ENCODE measurements around the gene SMS. TPM values are rescaled to one million over a fixed set of nuclear protein-coding genes. Genes with fewer than 3 reads are reported as not detected.
"Not testable (repeated sequence)": the region's sequence is repeated elsewhere in the genome, so short reads cannot be mapped to it uniquely, and the experiment has no call there.

SMS gene
- total RNA-seq, 1 donor from 2014 or later, result 252 TPM

GRCh38 chrX:21950557-21950956, 10.0 kb downstream of the SMS start:
- not testable (repeated sequence) for DNase-seq (ENCODE audit: low read depth, low spot score)

DNA sequence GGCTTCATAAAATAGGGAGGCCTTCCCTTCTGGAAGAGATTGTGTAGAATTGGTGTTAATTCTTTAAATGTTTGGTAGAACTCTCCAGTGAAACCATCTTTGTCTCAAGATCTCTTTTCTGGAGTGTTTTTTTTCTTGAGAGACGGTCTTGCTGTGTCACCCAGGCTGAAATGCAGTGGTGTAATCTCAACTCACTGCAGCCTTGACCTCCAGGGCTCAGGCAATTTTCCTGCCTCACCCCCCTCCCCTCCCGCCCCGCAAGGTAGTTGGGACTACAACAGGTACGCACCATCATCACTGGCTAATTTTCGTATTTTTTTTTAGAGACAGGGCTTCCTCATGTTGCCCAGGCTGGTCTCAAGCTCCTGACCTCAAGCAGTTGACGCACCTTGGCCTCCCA, 12.1 kb downstream of the SMS start:
- no peak for DNase-seq (ENCODE audit: low read depth, low spot score)

DNA sequence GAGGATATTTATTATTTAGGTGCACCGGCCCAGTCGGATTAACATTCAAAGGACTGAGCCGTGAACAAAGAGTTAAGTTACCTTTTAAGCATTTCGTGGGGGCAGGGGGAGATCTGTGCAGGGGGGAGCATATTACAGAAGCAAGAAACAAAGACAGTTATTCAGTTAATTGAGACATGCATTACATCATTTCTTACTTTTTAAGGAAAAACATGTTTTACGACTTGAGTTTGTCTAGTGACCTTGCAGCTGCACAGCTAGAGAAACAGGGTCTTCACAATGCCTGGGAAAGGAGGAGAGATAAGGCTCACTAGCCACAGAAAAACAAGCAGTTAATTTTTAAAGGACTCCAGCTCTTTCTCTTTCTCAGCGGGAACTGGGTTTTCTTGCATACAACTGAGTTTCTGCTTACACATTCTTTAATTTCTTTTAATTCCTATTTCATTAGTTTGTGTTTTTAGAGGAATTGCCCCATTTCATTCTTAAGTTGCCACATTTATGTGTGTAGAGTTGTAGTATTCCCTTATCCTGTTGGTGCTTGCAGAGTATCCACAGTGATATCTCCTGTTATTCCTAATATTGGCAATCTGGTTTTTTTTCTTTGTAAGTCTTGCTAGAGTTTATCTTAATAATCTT, 12.8 kb downstream of the SMS start:
- DNase-seq (ENCODE audit: low read depth, low spot score), result not testable (repeated sequence)

- DNase-seq (ENCODE audit: low read depth, low spot score), result no peak
Observed at GRCh38 chrX:21955403-21956189, 15.1 kb downstream of the SMS start.

DNA sequence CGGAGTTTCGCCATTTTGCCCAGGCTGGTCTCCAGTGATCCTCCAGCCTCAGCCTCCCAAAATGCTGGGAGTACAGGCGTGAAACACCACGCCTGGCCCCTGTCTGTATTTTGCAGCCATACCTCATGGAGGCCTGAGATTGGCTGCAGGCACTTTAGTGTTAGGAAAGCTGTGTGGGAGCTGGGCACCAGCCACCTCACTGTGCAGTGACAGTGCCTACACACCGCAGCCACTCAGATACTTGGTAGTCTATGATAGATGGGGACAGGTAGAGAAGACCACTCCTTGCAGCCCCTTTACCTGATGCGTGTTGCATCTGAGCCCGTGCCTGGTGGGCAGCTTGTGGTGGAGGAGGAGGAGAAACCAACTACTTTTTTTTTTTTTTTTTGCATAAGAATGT, 16.3 kb downstream of the SMS start:
- no peak for DNase-seq (ENCODE audit: low read depth, low spot score)

GRCh38 chrX:21958187-21958586, 17.7 kb downstream of the SMS start:
- DNase-seq (ENCODE audit: low read depth, low spot score), result no peak

DNA sequence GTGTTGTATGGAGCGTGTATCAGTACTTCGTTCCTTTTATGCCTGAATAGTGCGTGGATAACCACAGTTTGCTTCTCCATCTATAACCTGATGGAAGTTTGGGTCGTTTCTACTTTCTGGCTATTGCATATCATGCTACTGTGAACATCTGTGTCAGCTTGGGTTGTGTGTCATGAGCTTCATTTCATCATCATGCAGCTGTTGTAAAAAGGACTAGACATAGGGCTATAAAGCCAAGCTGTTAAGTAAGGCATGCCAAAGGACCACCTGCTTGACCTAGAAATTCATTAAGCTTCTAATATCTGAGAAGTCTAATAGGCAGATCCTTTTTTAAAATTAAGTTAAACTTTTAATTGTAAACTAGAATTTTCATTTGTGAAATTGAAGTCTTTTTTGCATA, 18.4 kb downstream of the SMS start:
- no peak for DNase-seq (ENCODE audit: low read depth, low spot score)

GRCh38 chrX:21959362-21960051, 19.0 kb downstream of the SMS start:
- no peak for DNase-seq (ENCODE audit: low read depth, low spot score)

- DNase-seq (ENCODE audit: low read depth, low spot score), result no peak
Observed at GRCh38 chrX:21960569-21961541, 20.3 kb downstream of the SMS start.

- no peak for DNase-seq (ENCODE audit: low read depth, low spot score)
Observed at GRCh38 chrX:21962361-21962760, 21.9 kb downstream of the SMS start.

DNA sequence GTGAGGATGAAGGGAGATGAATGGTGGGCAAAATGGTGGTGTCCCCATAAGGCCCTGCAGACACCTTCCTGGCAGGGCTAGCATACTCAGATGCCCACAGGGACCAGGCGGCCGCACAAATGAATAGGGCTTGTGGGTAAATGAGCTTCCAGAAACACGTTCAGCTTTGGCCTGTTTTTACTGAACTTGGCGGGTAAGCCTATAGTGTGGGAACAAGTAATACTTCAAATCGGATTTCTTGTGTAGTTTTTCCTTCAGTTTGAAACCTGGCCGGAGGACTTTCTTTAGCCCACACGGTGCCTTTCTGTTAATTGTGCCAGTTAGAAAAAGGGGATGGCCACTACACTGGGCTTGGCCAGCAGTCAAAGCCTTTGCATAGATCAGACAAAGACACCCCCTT, 22.8 kb downstream of the SMS start:
- DNase-seq (ENCODE audit: low read depth, low spot score), result no peak

GRCh38 chrX:21963731-21964405, 23.4 kb downstream of the SMS start:
- DNase-seq (ENCODE audit: low read depth, low spot score), result no peak

DNA sequence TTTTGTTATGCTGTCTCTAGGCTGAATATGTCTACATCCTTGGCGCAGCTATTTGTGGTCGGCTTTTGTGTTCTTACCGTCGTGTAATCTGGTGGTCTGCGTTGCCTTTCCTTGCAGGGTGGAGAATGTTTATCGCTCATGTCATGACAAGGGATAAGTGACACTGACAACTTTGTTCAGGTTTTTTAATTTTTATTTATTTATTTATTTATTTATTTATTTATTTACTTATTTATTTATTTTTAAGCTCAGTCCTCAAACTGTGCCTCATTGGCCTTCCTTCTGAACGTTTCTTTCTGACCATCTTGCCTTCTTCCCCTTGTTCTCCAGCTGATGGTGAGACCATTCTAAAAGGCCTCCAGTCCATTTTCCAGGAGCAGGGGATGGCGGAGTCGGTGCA, 26.4 kb downstream of the SMS start:
- DNase-seq (ENCODE audit: low read depth, low spot score), result no peak

- DNase-seq (ENCODE audit: low read depth, low spot score), result no peak
Observed at GRCh38 chrX:21968333-21968732, 27.8 kb downstream of the SMS start.

DNA sequence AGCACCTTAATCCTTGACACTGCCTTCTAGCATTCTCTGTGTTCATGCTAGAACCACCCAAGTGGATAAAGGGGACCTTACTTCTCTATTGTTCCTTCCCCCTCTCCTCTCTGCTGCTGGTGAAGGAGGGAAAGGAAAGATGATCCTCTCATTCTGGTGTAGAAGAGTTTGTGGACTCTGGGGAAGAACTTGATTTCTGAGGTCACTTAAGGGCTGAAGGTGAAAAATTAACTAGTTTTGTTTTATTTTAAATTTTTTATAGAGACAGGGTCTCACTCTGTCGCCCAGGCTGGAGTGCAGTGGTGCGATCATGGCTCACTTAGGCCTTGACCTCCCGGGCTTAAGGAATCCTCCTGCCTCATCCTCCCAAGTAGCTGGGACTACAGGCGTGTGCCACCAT, 29.8 kb downstream of the SMS start:
- DNase-seq (ENCODE audit: low read depth, low spot score), result no peak

DNA sequence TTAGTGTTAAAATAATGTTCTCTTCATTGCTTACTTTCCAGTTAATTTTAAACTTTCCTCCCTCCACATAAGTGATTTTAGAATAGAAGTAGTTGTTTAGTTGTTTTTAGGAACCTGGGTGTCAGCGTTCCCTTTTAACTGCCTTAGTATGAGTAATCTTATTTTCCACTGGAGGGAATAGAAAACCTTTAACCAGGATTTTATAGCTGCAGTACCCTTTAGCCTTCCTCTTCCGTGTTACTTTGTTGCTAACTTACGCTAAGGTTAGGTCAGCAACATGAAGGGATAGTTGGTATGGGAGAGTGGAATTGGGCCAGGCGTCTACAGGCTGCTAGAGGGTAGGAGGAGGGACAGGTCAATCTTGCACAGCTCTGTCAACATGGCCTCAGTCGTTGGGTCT, 31.5 kb downstream of the SMS start:
- no peak for DNase-seq (ENCODE audit: low read depth, low spot score)

DNA sequence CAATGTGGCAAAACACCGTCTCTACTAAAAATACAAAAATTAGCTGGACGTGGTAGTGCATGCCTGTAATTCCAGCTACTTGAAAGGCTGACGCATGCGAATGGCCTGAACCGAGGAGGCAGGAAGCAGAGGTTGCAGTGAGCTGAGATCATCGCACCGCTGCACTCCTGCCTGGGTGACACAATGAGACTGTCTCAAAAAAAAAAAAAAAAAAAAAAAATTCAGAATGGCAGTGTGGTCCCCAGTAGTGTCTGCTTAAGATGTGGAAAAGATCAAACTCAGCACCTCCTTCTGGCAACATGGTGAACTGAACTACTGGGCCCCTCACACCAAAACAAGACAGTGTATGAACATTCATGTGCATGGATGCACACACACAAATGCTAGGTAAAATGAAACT, 32.2 kb downstream of the SMS start:
- DNase-seq (ENCODE audit: low read depth, low spot score), result no peak

GRCh38 chrX:21973321-21974010, 33.0 kb downstream of the SMS start:
- no peak for DNase-seq (ENCODE audit: low read depth, low spot score)

GRCh38 chrX:21974011-21974385, 33.5 kb downstream of the SMS start:
- DNase-seq (ENCODE audit: low read depth, low spot score), result no peak

- no peak for DNase-seq (ENCODE audit: low read depth, low spot score)
Observed at GRCh38 chrX:21975242-21975641, 34.7 kb downstream of the SMS start.
